Tibial nerve (tissue), 4 donors: ENCODE data around the gene ALKBH1.

ENCODE experiments used
- EP300 ChIP-seq, 2 donors: sonication (generic); formaldehyde crosslinking; IDR thresholded peaks; one replicate each; pipeline ENCODE4 v1.6.1; 2017; ENCODE audit warnings: antibody characterized with exemption in 2 of 2, mild to moderate bottlenecking in 1 of 2
- POLR2A ChIP-seq, 2 donors: fragments of 450-650 bp; IDR thresholded peaks; one replicate each; pipeline ENCODE4 v1.6.1; 2017; ENCODE audit warnings: antibody characterized with exemption in 2 of 2, mild to moderate bottlenecking in 2 of 2, moderate library complexity in 2 of 2
- TF ChIP-seq, protein P1 (sequence below), 5 experiments: fragments of 200-600 bp in 3 of 5; fragments of 450-650 bp in 2 of 5; sonication (generic) in 3 of 5; IDR thresholded peaks; one replicate each; pipeline ENCODE4 v1.5.1; 2016 to 2019; ENCODE audit warnings: antibody characterized with exemption in 5 of 5, mild to moderate bottlenecking in 3 of 5, moderate library complexity in 2 of 5

DNA sequence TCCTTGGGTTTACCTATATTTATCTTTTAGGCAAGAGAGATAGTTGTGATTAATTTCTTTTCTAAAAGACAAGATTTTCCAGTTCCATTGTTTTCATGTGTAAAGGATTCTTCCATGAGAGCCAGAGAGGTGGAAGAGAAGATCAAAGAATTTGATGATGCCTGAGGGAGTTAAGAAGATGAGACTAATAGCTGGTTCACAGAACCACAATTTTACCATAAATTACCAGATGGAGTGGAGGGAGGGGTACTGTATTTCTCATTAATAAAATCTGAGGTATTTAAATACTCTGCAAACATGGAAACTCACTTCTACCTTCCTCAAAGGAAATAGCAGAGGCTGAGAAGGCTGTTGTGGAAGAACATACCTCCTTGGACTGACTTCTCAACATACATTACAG is 34.6 kb downstream of the ALKBH1 start:
- TF ChIP-seq, protein P1, sequence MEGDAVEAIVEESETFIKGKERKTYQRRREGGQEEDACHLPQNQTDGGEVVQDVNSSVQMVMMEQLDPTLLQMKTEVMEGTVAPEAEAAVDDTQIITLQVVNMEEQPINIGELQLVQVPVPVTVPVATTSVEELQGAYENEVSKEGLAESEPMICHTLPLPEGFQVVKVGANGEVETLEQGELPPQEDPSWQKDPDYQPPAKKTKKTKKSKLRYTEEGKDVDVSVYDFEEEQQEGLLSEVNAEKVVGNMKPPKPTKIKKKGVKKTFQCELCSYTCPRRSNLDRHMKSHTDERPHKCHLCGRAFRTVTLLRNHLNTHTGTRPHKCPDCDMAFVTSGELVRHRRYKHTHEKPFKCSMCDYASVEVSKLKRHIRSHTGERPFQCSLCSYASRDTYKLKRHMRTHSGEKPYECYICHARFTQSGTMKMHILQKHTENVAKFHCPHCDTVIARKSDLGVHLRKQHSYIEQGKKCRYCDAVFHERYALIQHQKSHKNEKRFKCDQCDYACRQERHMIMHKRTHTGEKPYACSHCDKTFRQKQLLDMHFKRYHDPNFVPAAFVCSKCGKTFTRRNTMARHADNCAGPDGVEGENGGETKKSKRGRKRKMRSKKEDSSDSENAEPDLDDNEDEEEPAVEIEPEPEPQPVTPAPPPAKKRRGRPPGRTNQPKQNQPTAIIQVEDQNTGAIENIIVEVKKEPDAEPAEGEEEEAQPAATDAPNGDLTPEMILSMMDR (IDR thresholded peaks at IDR 0.05), result no peak
- TF ChIP-seq POLR2A (IDR thresholded peaks at IDR 0.05), result no peak
- TF ChIP-seq EP300 (IDR thresholded peaks at IDR 0.05), result no peak
